CD4-positive, alpha-beta T cell treated with Interleukin-17A for 4 hours (primary cell): ENCODE results near the gene VPS37B.

Source experiments
- DNase-seq: peaks from one replicate; pipeline ENCODE4 v3.0.0-alpha.2; 2020; ENCODE audit warnings: mixed read lengths

Gene VPS37B

GRCh38 chr12:122837306-122838265 lies 58.3 kb downstream of the VPS37B start:
- DNase-seq, result no peak

- DNase-seq, result peak; percentile 71
Measured at GRCh38 chr12:122836027-122836921, 59.6 kb downstream of the VPS37B start.

- peak; percentile 50 for DNase-seq
Measured at GRCh38 chr12:122835750-122836026, 60.2 kb downstream of the VPS37B start.

- peak; percentile 75 for DNase-seq
Measured at GRCh38 chr12:122834921-122835749, 60.8 kb downstream of the VPS37B start, which contains the start of gene HIP1R. HIP1R (plus strand) TSS chr12:122835457; CDS start chr12:122835551, 94 bp downstream.

GRCh38 chr12:122834104-122834920 lies 61.6 kb downstream of the VPS37B start:
- peak; percentile 40 for DNase-seq

- no peak for DNase-seq
Measured at GRCh38 chr12:122830517-122831214, 65.3 kb downstream of the VPS37B start.

- no peak for DNase-seq
Measured at GRCh38 chr12:122827258-122827657, 68.7 kb downstream of the VPS37B start.

- DNase-seq, result peak; percentile 56
Measured at GRCh38 chr12:122825773-122826724, 69.9 kb downstream of the VPS37B start.

- DNase-seq, result no peak
Measured at GRCh38 chr12:122823429-122823828, 72.5 kb downstream of the VPS37B start.

GRCh38 chr12:122820838-122821271 lies 75.1 kb downstream of the VPS37B start:
- no peak for DNase-seq

- DNase-seq, result no peak
Measured at GRCh38 chr12:122820138-122820537, 75.8 kb downstream of the VPS37B start.

- DNase-seq, result no peak
Measured at GRCh38 chr12:122819209-122819785, 76.6 kb downstream of the VPS37B start.
